ENCODE measurements around the gene TJP3.
"Not testable (repeated sequence)": the region's sequence is repeated elsewhere in the genome, so short reads cannot be mapped to it uniquely, and the experiment has no call there.

The TJP3 gene, protein sequence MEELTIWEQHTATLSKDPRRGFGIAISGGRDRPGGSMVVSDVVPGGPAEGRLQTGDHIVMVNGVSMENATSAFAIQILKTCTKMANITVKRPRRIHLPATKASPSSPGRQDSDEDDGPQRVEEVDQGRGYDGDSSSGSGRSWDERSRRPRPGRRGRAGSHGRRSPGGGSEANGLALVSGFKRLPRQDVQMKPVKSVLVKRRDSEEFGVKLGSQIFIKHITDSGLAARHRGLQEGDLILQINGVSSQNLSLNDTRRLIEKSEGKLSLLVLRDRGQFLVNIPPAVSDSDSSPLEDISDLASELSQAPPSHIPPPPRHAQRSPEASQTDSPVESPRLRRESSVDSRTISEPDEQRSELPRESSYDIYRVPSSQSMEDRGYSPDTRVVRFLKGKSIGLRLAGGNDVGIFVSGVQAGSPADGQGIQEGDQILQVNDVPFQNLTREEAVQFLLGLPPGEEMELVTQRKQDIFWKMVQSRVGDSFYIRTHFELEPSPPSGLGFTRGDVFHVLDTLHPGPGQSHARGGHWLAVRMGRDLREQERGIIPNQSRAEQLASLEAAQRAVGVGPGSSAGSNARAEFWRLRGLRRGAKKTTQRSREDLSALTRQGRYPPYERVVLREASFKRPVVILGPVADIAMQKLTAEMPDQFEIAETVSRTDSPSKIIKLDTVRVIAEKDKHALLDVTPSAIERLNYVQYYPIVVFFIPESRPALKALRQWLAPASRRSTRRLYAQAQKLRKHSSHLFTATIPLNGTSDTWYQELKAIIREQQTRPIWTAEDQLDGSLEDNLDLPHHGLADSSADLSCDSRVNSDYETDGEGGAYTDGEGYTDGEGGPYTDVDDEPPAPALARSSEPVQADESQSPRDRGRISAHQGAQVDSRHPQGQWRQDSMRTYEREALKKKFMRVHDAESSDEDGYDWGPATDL

DNA sequence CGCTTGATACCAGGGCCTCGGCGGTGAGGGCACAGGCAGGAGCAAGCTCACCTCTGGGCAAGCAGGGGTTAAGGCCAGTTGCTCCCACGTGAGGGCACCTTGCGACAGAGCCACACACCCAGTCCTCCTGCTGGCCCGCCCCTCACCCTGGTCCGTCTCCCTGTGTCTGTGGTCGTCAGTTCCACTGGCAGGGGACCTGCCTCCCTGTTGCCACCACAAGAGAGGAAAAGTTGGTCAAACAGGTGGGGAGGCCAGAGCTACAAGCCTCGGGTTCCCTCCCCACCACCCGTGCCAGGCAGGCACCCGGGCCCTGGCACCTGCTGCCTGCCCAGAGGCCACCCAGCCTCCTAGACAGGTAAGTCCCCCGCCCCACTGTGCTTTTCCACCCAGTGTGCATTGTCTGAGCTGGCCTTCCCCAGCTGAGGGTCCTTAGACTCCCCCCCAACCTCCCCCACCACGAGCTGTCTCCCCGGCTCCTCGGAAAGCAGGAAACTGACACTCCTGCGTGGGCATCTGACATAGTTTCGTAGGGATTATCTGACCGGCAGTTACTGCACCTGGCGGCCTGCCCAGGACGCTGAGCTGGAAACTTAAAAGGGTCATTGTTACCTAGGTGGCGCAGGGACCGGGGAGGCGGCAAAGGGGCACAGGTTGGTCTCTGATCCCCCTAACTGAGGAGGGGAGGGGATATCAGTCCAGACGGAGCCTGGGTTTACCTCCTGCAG lies at the start of gene TJP3:
TSS of gene TJP3 (plus strand) at position 178 of the 725 bp plus-strand sequence. CDS start 20,049 bp downstream, outside the sequence.
- no peak for DNase-seq (ENCODE audit: low read depth in 2 of 2)

DNA sequence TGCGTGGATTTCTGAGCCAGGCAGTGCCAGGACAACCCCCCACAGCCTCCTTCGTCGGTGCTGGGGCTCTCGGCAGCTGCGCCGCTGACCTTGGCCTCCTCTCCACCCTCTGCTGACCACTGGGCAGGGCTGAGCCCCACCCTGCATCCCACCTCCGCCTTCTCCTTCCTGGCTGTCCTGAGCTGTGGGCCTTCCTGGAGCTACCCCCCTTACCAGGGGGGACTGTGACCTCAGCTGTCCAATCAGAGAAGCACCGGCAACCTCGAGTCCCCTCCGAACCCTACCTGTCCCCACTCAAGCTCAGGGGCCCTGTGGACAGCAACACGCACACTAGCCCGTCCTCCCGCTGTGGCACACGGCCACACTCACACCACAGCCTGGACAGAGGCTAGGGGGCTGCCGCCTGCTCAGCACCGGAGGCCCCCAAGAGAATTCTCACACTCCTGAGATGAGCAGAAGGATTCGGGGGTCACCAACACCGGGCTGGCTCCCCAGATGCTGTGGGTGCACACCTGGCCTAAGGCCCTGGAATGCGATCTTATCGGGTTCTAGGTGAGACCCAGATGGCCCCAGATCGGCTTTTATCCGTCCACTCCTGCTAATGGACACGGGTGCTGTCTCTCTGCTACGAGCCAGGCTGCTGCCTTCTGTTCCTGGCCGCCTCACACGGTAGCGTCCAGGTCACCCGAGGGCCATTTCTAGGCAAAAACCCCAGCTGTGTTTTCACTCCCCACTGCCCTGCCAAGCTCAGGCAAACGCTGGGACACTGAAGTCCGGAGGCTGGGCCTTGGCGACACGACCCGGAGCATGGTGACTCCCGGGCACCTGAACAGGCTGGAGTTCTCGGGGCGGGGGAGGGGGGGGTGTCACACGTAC lies 49.1 kb upstream of the TJP3 start:
- no peak for DNase-seq (ENCODE audit: low read depth in 2 of 2)

DNA sequence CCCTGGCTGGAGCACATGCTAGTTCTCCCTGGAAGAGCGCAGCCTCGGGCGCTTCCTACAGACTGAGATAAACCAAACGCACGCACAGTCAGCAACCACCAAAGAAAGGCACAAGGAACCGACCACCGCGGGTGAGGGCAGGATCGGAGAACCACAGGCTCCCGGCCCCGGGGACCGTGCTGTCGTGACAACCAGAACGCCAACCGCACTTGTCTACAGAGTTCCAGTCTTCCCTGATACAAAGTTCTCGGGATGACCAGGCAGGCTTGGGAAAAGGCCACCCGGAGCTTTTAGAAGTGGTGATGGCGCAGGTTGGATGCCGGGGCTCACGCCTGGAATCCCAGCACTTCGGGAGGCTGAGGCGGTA lies 48.5 kb upstream of the TJP3 start:
- DNase-seq (ENCODE audit: low read depth in 2 of 2): no peak

DNA sequence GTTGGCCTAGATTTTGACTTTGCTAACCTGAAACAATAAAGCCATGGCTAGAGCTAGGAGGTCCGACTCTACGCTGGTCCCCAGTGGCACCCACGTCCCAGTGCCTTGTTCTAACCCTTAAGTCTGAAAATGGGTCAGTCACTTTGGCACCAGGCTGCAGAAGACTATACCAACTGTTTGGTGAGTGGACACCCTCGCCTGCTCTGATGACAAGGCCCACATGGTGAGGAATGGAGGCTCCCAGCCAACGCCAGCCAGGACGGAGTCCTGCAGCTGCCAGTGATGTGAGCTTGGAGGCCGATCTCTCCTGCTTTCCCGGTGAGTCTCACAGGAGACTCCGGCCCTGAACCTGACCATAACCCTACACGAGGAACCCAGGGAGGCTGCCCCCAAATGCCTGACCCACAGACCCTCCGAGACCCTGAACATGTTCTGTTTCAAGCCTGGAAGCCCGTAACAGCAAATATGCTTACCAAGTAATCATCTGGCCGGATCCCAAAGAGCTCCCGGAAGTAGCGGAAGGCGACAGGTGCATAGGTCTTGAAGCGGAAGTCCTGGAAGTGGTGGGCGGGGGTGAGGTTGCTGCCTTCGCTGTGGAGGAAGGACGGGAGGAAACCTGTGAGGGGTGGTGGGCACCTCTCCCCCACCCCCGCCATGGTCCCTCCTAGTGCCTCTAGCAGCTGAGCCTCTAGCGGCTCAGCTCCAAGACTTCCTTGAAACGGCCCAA lies 47.5 kb upstream of the TJP3 start:
- DNase-seq (ENCODE audit: low read depth in 2 of 2): no peak

DNA sequence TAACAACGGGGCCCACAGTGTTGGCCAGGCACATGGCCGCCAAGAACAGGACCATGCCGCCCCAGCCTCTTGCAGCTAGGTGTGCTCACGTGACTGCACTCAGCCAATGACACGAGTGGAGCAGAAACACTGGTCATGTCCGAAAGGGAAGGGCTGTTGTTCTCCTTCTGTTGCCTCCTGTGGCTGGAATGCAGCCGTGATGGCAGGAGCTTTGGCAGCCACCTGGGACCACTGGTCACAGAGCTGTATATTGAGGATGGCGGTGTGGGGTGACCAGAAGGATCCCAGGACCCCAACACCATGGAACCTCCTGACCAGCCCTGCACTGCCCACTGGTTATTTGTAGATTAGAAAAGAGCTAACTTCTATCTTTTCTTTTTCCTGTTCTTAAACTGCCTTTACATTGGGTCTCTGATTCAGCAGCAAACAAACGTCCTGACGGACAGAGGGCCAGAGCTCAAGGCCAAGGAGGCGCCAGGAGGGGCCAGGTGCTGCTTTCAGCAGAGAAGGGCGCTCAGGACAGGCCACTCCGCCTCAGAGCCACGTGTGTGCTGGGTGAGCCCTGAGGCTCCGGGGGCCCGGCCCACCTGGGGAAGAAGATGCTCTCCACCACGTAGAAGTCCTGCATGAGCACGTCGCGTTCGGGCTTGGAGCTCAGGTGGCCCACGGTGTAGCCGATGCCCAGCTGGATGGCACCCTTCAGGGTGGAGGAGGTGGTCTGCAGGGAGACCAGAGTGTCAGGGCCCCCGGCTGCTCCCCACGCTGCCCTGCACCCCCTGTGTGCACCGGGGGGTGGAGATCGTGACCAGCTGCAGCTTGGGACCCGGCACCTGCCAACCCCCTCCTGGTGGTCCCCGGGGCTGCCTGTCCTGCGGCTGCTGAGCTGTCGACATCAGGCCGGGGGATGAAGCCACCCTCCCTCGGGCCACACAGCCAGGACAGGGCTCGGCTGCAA lies 46.6 kb upstream of the TJP3 start:
- no peak for DNase-seq (ENCODE audit: low read depth in 2 of 2)

DNA sequence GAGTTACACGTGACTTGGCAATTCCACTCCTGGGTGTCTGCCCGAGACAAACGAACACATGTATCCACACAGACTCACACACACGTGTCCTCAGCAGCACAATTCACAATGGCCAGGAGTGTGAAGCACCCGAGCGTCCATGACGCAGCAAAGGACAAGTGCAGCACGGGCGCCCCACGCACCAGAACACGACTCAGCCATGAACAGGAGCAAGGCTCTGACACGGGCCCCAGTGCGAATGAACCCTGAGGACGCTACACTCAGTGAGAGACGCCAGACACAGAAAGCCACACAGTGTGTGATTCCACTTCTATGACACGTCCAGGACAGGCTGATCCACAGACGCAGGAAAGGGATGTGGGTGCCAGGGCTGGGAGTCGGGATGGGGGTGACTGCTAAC lies 44.3 kb upstream of the TJP3 start:
- DNase-seq (ENCODE audit: low read depth in 2 of 2): no peak

DNA sequence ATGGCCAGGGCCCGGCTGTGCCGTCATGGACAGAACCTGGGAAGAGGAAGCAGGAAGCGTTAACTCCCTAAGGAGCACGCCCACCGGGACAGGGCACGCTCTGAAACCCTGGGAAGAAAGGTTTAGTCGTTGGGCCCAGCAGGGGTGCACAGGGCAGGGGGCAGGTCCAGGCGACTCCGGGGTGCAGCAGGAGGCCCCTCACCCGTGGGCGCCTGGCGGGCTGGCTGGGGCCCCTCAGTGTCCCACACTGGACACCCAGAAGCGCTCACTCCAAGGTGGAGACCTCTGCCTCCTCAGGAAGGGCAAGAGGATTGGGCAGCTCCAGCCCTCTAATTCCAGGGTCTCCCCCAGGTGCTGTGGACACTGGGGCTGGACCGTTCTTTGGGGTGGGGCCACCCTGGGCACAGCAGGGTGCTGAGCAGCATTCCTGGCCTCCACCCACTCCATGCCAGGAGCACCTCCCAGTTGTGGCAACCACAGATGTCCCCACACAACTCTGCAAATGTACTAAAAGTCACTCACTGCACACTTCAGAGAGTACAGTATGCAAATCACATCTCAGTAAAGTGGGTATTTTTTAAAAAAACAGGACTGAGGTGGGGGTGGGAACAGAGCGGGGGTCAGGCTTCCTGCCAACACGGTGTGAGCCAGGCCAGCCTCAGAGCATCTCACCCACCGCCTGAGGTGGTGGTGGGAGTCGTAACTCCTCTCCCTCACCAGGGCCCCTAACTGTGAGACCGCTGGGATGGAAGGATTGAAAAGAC lies 43.1 kb upstream of the TJP3 start:
- DNase-seq (ENCODE audit: low read depth in 2 of 2): no peak

DNA sequence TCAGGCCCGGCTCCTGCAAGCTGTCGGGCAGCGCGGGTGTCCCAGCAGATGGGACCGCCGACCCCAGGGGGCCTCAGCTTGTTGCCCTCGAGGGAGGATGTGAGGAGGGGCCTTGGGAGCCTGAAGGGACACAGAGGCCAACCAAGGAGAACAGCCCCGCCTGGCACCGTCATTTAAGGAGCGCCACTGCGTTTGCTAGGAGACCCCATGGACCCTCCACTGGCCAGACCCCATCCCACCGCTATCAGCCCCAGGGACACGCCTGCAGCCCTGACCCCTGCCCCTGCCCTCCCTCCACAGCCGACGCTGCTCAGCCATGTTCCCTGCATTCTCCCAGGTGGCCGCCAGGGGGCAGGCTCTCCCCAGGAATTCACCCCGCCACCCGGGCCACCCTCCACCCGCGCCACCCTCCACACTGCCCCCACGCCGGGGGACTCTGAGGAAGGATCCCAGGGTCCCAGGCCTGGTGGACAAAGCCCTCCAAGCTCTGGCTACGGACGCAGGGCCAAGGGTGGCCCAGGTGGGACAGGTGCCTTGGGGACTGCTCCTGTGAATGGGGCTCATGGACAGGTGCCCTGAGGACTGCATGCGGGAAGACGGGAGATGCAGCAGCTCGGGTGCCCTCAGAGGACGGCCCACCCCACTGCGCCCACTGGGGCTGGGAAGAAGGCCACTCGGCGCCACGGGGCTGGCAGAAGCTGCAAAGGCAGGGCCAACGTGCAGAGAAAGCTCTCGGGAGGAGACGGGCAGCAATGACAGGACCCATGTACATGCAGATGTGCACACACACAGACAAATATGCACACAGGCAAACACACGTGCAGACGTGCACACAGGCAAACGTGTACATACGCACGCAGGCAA lies 42.3 kb upstream of the TJP3 start:
- DNase-seq (ENCODE audit: low read depth in 2 of 2): peak; percentile 53 to 66

DNA sequence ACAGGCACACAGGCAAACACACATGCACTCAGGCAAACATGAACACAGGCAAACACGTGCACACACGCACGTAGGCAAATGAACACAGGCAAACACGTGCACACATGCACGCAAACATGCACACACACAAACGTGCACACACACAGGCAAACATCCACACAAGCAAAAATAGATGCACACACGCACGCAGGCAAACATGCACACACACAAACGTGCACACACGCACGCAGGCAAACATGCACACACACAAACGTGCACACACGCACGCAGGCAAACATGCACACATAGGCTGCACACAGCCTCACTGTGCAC lies 41.7 kb upstream of the TJP3 start:
- DNase-seq (ENCODE audit: low read depth in 2 of 2): not testable (repeated sequence)

DNA sequence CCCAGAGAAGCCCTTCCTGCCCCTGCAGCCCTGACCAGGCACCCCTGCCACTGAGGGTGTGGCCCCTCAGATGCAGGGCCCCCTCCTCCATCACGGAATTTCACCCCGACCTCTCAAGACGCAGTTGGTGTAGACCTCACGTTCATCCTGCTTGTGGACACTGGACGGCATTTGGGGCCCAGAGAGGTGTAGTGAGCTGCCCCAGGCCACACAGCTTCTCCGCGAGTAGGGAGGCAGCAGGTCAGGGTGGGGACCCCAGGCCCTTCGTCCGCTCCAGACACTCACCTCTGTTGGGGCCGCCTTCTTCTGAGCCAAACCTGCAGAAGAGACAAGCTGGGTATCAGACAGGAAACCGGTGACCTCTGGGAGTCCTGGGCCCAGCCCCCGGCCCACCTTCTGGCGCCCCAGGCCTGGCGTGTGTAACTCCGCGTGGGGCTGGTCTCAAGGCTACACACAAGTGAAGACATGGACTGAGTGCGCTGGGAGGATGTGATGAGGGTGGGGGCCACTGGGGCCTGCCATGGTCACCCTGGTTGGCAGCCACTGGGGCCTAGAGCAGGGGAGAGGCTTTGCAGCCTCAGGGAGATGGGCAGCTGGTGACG lies 41.0 kb upstream of the TJP3 start:
- DNase-seq (ENCODE audit: low read depth in 2 of 2): no peak

DNA sequence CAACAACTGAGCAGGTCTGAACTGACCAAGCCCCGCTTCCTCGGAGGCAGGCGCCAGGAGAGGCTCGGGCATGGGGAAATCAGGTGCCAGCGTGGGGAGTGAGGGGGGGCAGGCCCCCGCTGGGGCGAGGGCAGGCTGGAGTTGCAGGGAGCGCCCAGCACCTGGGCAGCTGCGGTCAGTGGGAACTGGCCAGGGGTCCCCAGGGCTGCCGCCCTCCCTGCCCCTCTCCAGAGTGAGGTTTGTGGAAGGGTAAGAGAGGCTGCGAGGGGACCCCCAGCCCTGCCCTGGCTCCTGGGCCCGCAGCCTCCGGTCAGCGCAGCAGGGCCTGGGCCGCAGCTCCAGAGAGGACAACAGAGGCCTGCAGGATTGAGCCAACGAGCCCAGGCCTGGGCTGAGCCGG lies 40.4 kb upstream of the TJP3 start:
- no peak for DNase-seq (ENCODE audit: low read depth in 2 of 2)

DNA sequence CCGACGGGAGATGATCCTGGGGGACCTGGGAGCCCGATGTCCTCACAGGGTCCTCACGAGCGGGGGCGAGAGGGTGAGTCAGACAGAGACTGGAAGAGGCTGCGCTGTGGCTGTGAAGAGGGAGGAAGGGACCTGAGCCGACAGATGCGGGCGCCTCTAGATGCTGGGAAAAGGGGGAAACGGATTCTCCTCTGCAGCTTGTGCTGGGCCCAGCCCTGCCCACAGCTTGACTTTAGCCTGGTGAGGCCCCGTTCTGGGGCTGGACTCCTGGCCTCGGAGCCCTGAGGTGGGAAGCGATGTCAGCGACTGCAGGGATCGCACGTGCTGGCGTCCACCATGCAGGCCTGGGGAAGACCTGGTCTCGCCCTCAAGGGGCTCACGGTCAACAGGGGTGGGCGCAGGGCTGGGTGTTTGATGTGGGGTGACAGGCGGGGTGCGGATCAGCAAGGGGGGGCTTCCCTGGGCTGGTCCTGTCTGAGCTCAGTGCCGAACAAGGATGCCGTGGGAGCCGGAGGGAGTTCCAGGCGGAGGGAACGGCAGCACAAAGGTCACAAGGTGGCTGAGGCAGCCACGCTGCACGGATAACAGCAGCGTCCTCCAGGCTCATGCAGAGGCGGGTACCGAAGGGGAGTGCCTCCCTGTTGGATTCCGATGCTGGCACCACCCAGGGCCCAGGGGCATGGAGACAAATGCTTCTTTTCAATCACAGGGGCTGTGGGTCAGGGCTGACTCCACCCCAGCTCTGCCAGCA lies 39.7 kb upstream of the TJP3 start:
- DNase-seq (ENCODE audit: low read depth in 2 of 2): no peak

DNA sequence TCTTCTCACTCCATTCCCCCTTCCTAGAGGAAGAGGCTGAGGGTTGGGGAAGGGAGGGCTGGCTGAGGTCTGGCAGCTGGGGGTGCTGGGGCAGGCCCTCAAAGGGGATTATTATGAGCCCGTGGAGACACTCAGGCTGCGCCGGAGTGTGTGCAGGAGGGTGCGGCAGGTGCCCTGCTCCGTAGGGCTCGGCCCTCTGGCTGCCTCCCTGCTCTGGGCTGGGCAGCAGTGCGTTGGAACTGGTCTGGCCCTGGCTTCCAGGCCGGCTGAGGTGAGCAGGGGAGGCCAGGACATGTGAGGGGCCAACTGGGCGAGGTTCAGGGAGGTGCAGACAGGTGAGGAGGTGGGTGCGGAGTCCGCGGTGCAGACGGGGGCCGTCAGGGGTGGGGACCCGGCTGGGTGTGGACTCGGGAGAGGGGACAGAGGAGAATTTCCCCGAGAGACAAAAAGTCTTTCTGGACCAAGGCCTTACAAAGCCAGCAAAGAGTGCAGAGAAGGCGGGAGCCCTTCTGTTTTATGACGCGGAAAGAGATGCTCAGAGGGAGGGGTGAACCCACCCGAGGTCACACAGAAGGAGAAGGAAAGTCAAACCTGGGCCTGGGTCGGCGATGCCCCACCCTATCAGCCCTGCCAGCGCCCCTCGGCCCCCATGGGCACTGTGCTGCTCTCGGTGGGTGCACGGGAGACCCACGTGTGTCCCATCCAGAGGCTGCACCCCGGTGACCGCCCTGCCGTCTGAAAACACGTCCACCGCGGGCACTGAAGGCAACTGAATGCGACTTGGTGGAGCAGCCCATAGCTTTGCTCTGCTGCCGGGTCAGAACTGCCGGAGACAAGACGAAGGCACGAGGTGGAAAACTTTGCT lies 38.9 kb upstream of the TJP3 start:
- no peak for DNase-seq (ENCODE audit: low read depth in 2 of 2)

DNA sequence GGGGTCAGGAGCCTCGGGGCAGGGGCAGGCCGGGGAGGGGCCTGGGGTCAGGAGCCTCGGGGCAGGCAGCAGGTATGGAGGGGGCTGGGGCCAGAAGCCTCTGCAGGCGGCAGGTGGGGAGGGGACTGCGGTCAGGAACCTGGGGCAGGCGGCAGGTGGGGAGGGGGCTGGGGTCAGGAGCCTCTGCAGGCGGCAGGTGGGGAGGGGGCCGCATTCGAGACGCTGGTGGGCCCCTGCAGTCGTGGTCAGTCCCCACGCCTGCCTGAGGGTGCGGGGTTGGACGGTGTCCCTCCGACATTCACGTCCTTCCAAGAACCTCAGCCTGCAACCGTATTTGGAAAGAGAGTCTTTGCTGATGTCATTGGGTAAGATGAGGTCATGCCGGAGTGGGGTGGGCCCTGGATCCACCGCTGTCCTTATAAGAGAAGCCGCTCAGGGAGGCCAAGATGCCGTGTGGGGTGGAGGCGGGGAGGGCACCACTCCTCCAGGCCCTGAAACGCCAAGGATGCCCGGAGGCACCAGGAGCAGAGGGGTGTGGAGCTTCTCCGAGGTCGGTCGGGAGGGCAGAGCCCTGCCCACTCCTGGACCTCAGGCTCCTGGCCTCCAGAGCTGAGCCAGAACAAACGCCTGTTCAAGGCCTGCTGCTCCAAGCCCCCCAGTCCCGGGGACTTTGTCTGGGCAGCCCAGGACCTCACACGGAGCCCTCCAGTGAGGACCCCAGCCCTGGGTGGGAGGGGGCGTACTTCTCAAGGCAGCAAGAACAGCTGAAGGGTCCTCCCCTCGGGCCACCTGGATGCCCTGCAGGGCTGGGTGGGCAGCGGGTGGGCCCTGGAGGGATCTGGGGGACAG lies 38.0 kb upstream of the TJP3 start:
- DNase-seq (ENCODE audit: low read depth in 2 of 2): no peak

All from stimulated activated CD4-positive, alpha-beta T cell treated with anti-CD3 and anti-CD28 coated beads, Interleukin-12 subunit alpha, Interleukin-12 subunit beta, amount 100 ng/mL, for 24 hours (primary cell).